Adrenal gland (tissue), 12 donors: Measurements from ENCODE around the gene GPX8. TPM values are rescaled to one million over a fixed set of nuclear protein-coding genes. Genes with fewer than 3 reads are reported as not detected.

Experiments used
- DNase-seq, 7 donors: peaks; one replicate each; pipeline ENCODE4 v3.0.0-alpha.2; 2019 to 2020
- H3K27ac ChIP-seq, 5 donors: fragments of 200-600 bp; sonication (generic) in 4 of 5; 1 replicate in 3 of 5; 2 replicates in 2 of 5; pipeline versions ENCODE4 v1.5.1 to v1.8.0; 2016 to 2020; ENCODE audit warnings: mild to moderate bottlenecking in 1 of 5
- H3K27me3 ChIP-seq: fragments of 200-600 bp; 2 replicates; pipeline ENCODE4 v1.8.0; 2021
- H3K36me3 ChIP-seq, 2 donors: fragments of 200-600 bp; replicated peaks in 1 of 2; 1 replicate in 1 of 2; 2 replicates in 1 of 2; pipeline versions ENCODE4 v1.5.1 to v1.8.0; 2018 to 2022
- H3K4me1 ChIP-seq, 2 donors: fragments of 200-600 bp; replicated peaks in 1 of 2; 1 replicate in 1 of 2; 2 replicates in 1 of 2; pipeline versions ENCODE4 v1.5.1 to v1.8.0; 2018 to 2021
- H3K4me3 ChIP-seq, 4 donors: fragments of 200-600 bp; sonication (generic) in 3 of 4; one replicate each; pipeline ENCODE4 v1.5.1; 2016 to 2018
- H3K9me3 ChIP-seq, 3 donors: fragments of 200-600 bp; sonication (generic) in 1 of 3; replicated peaks in 1 of 3; 1 replicate in 2 of 3; 2 replicates in 1 of 3; pipeline versions ENCODE4 v1.5.1 to v1.8.0; 2016 to 2021
- POLR2A ChIP-seq, 2 donors: fragments of 450-650 bp; IDR thresholded peaks; one replicate each; pipeline ENCODE4 v1.6.1; 2017; ENCODE audit warnings: antibody characterized with exemption in 2 of 2, mild to moderate bottlenecking in 2 of 2, moderate library complexity in 1 of 2
- WGBS, 4 donors: extraction: QIAGEN DNeasy Blood & Tissue Kit in 2 of 4; methylation state at CpG; one replicate each; pipeline versions ENCODE4 v1.1.5 to v1.1.7; 2013 to 2017; 5-methylcytosine and 5-hydroxymethylcytosine counted together
- intact Hi-C, 2 donors: fragments of 100-400 bp; cut with DNase I; formaldehyde crosslinking; loops; one replicate each; pipeline versions ENCODE4 v1.14.1 to v1.15.0; 2022 to 2023
- polyA plus RNA-seq, 3 donors: library from polyadenylated mRNA; stranded (reverse); fragments of 200-250 nt in 2 of 3; fragments of 350-450 nt in 1 of 3; fragmentation: Illumina TruSeq in 1 of 3; extraction: RNeasy Lipid Tissue Mini Kit (QIAGEN cat#74804) in 1 of 3; gene quantifications; one replicate each; pipeline ENCODE4 v1.2.3, GENCODE V29; 2013 to 2014
- total RNA-seq, 9 donors: library from RNA; depleted of rRNA in 4 of 9; stranded (reverse); fragments of >200 nt in 4 of 9; fragments of 120-200 nt in 1 of 9; fragmentation: NEBNext Ultra II Directional in 1 of 9; extraction: Animal tissue kit (Norgen Biotek cat#: 25700) in 1 of 9; gene quantifications; one replicate each; pipeline versions ENCODE4 v1.1.0 to v1.2.4, GENCODE V29; 2013 to 2023
- TF ChIP-seq, protein P1 (sequence below), 6 experiments: fragments of 450-650 bp in 4 of 6; fragments of 200-600 bp in 2 of 6; sonication (generic) in 1 of 6; IDR thresholded peaks; 1 replicate in 5 of 6; 2 replicates in 1 of 6; pipeline versions ENCODE4 v1.5.1 to v1.8.0; 2016 to 2021; ENCODE audit warnings: antibody characterized with exemption in 6 of 6, mild to moderate bottlenecking in 2 of 6, moderate library complexity in 1 of 6
- donor health status: healthy with polysubstance abuse.
- donor health status: Bipolar disorder and iron deficiency.
- donor health status: DM: yes; HTN: yes; CAD: no.
- donor health status: DM: no; HTN: no; CAD: no.
- donor health status: DM: no; HTN: no; CAD: no.
- donor health status: DM: yes; HTN: yes; CAD: no.

The GPX8 gene
- total and polyA plus RNA-seq, 12 donors, result 6.1 to 47.6 (median 15.7) TPM

DNA sequence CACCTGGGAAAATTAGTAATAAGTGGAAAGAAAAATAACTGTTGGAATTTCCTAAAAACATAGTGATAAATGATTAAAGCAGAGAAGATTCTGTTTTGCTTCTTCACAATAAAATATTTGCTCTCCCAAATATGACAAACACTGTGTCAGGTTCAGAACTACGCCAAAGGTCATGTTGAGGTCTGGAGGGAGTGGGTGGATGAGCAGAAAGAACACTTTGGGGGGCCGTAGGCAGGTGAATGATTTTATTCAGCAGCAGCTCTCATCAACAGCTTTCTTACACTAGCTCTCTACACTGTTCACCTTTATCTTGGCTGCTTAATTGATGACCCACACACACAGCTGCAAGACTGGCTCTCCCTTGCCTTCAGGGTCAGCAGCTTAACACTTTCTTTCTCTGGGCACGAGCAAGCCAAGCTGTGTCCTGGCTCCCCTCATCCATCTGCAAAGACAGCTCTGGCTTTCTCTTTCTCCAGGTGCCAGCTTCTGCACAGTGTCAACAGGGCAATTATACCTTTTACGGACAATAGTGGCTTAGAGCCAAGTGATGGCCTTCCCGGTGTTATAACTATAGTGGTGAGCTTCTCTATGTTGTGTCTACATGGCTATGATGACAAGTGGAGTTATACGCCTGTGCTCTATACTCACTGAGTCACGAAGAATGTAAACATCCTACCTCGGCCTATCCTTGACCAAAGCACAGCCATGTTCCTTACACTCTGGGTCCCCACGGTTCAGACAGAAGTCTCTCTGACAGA is 18.9 kb upstream of the GPX8 start:
- no peak overlapping the region for H3K4me3 ChIP-seq
- intact Hi-C loops, result loop anchor here in 1 of 2 donors (10.0 kb wide), 1 partner anchor 196 kb away; no protein-coding TSS in a partner anchor
- WGBS, 4 donors, result 69 to 77% (median 73%) methylated on average over 9 of the region's 9 CpGs
- H3K9me3 ChIP-seq, result no peaks in the 10 kb centered on the region
- H3K27me3 ChIP-seq, result no peaks in the 10 kb centered on the region
- H3K36me3 ChIP-seq, result no peaks in the 10 kb centered on the region
- no peak overlapping the region for H3K27ac ChIP-seq
- no peak for TF ChIP-seq POLR2A (IDR thresholded peaks at IDR 0.05)
- TF ChIP-seq, protein P1, sequence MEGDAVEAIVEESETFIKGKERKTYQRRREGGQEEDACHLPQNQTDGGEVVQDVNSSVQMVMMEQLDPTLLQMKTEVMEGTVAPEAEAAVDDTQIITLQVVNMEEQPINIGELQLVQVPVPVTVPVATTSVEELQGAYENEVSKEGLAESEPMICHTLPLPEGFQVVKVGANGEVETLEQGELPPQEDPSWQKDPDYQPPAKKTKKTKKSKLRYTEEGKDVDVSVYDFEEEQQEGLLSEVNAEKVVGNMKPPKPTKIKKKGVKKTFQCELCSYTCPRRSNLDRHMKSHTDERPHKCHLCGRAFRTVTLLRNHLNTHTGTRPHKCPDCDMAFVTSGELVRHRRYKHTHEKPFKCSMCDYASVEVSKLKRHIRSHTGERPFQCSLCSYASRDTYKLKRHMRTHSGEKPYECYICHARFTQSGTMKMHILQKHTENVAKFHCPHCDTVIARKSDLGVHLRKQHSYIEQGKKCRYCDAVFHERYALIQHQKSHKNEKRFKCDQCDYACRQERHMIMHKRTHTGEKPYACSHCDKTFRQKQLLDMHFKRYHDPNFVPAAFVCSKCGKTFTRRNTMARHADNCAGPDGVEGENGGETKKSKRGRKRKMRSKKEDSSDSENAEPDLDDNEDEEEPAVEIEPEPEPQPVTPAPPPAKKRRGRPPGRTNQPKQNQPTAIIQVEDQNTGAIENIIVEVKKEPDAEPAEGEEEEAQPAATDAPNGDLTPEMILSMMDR (IDR thresholded peaks at IDR 0.05), result no peak
- H3K4me1 ChIP-seq, result no peaks in the 10 kb centered on the region
- no peak for DNase-seq

DNA sequence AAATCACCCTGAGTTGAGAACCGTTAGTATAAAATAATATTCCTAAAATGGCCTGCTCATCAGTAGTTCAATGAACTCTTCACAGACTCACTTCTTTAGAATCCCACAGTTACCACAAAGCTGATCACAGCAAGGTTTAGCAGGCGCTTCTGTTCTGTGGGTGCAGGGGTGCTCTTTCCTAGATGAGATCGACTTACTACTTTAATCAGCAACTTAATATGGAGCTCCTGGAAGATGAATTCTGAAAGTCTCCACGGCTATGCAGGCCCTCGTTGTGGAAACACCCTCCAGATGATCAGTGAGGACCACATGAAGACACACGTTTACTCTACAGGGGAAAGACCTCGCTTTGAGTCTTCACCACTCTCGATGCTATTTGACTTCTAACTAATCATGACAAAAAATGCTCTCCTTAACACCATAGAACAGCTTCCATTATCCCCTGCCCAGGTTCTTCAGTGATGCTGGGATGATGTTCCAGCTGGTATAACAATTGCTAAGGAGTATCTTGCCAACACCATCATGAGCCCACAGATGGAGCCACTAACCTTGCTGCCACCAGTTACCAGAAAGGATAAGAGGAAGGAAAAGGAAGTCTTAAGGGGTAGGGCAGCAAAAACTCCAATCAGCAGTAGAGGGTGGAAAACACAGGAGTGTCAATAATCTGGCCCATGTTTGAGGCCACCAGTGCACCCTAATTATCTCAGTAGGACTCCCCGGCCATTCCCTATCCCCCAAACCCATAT is 17.9 kb upstream of the GPX8 start:
- Histone ChIP-seq H3K4me1 (peaks cover 0 to 4% of the 10 kb centered on the region in 2 donors), H3K36me3 (no peaks in the 10 kb centered on the region), H3K9me3 (no peaks in the 10 kb centered on the region), H3K27me3 (no peaks in the 10 kb centered on the region), H3K27ac (no peak overlapping the region), H3K4me3 (no peak overlapping the region)
- intact Hi-C loops, result loop anchor here in 1 of 2 donors (10.0 kb wide), 1 partner anchor 197 kb away; no protein-coding TSS in a partner anchor
- no peak for TF ChIP-seq POLR2A (IDR thresholded peaks at IDR 0.05)
- TF ChIP-seq, protein P1 (IDR thresholded peaks at IDR 0.05), result no peak
- 84 to 90% (median 86%) methylated on average over 9 of the region's 9 CpGs for WGBS, 4 donors
- DNase-seq, result no peak

DNA sequence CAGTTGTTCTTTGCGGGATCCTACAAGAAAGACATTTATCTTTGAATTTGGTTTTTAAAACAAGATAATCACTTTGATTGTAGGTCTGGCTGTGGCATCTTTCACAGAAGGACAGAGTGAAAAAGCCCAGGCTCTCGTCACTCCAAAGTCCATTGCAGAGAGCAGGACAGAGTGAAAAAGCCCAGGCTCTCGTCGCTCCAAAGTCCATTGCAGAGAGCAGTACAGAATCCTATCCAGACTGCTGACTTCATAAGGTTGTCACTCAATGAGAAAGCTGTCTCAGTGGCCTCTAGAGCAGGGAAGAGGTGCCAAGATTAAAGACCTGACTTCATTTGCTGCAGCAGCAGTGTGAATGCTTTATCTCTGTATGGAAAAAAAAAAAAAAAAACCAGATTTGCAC is 16.3 kb upstream of the GPX8 start:
- no peak for DNase-seq
- Histone ChIP-seq H3K4me1 (peaks cover 0 to 4% of the 10 kb centered on the region in 2 donors), H3K4me3 (no peak overlapping the region), H3K27ac (no peak overlapping the region), H3K36me3 (no peaks in the 10 kb centered on the region), H3K27me3 (no peaks in the 10 kb centered on the region), H3K9me3 (no peaks in the 10 kb centered on the region)
- intact Hi-C loops, result loop anchor here in 1 of 2 donors (10.0 kb wide), 1 partner anchor 199 kb away; no protein-coding TSS in a partner anchor
- 51 to 61% (median 53%) methylated on average over 4 of the region's 4 CpGs for WGBS, 4 donors
- TF ChIP-seq, protein P1 (IDR thresholded peaks at IDR 0.05), result no peak
- TF ChIP-seq POLR2A (IDR thresholded peaks at IDR 0.05), result no peak

DNA sequence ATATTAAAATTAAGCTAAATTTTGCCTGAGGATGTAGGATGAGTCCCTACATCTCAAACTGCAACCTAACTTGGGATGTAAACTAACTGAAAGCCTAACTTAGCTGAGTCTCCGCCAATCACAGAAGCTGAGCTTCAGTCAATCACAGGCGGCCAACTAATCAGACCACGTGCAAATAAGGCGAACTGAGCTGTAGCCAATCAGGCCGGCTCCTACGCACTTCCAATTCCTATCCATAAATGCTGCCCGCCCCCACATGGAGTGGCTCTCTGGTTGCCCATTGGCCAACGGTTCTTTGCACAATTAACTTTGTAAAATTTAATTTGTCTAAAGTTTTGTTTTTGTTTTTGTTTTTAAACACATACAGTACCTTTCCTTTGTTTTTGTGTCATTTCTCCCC is 13.9 kb upstream of the GPX8 start:
- H3K4me3 ChIP-seq, result no peak overlapping the region
- no peaks in the 10 kb centered on the region for H3K36me3 ChIP-seq
- intact Hi-C loops, result loop anchor here (5.0 to 10.0 kb wide), 2 partner anchors 201 to 239 kb away; no protein-coding TSS in a partner anchor
- DNase-seq, result no peak
- peaks cover 0 to 4% of the 10 kb centered on the region in 2 donors for H3K4me1 ChIP-seq
- TF ChIP-seq, protein P1 (IDR thresholded peaks at IDR 0.05), result no peak
- TF ChIP-seq POLR2A (IDR thresholded peaks at IDR 0.05), result no peak
- peaks cover 3% of the 10 kb centered on the region for H3K27me3 ChIP-seq
- H3K9me3 ChIP-seq, result no peaks in the 10 kb centered on the region
- 69 to 77% (median 74%) methylated on average over 8 of the region's 8 CpGs for whole genome bisulfite sequencing, 4 donors
- no peak overlapping the region for H3K27ac ChIP-seq
